ENCODE measurements around the gene OR2T35. TPM values are rescaled to one million over a fixed set of nuclear protein-coding genes. Genes with fewer than 3 reads are reported as not detected.

OR2T35 gene
- total RNA-seq, 2 experiments from 2014 or later = not detected

Other genes with a start within 250 kb of the OR2T35 start
- gene OR2T1, start 242.2 kb downstream of the OR2T35 start, total RNA-seq = not detected
- gene OR2T2, start 199.6 kb downstream of the OR2T35 start, total RNA-seq = not detected
- gene OR2T3, start 171.9 kb downstream of the OR2T35 start, total RNA-seq = not detected
- not detected for gene OR2T5, start 156.7 kb downstream of the OR2T35 start, total RNA-seq
- gene OR2G6, start 137.2 kb downstream of the OR2T35 start, total RNA-seq = not detected
- not detected for gene OR2T29, start 82.5 kb downstream of the OR2T35 start, total RNA-seq
- gene OR2T34, start 70.5 kb downstream of the OR2T35 start, total RNA-seq = not detected
- gene OR2T10, start 47.6 kb downstream of the OR2T35 start, total RNA-seq = not detected
- not detected for gene OR2T11, start 10.2 kb downstream of the OR2T35 start, total RNA-seq
- not detected for gene OR2T27, start 10.2 kb upstream of the OR2T35 start, total RNA-seq
- not detected for gene OR14I1, start 57.5 kb upstream of the OR2T35 start, total RNA-seq
- not detected for gene LYPD8, start 110.5 kb upstream of the OR2T35 start, total RNA-seq
- 10 to 100 TPM; 19.7 to 19.9 TPM for gene SH3BP5L, start 180.6 kb upstream of the OR2T35 start, total RNA-seq
- gene ZNF672, start 192.9 kb upstream of the OR2T35 start, total RNA-seq = 10 to 100 TPM; 50.3 to 51.4 TPM
- 10 to 100 TPM; 60.4 to 65.9 TPM for gene ZNF692, start 213.8 kb upstream of the OR2T35 start, total RNA-seq

Measured in activated CD4-positive, alpha-beta memory T cell treated with anti-CD3 and anti-CD28 coated beads for 36 hours (primary cell).